RCC 7860 (cell line): Measurements from ENCODE around the gene LRMDA.

ENCODE experiments used
- DNase-seq: peaks from one replicate; pipeline ENCODE4 v3.0.0-alpha.2; 2015; ENCODE audit warnings: low spot score
- FAIRE-seq: peaks from 2 replicates; lab custom pipeline; 2012; peaks lifted over from hg19 to GRCh38; lab: Jason Lieb, UNC

LRMDA gene

DNA sequence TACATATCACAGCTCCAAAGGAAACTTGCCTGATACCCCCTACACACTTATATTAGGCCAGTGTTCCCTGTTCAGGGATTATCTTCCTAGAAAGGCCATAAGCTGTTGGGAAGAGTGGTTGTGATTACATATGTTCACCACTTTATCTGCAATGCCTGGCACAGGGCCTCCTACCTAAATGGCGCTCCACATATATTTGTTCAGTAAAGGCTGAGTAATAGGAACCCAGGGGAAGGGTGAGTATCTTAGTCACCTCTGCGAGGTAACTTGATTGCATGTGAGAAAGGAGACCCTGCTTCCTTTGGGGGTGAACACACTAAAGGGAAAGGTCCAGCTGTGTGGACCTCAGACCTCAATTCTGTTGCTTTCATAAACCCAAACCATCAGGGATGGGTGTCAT is 896.0 kb downstream of the LRMDA start:
- no peak for DNase-seq
- no peak for FAIRE-seq

DNA sequence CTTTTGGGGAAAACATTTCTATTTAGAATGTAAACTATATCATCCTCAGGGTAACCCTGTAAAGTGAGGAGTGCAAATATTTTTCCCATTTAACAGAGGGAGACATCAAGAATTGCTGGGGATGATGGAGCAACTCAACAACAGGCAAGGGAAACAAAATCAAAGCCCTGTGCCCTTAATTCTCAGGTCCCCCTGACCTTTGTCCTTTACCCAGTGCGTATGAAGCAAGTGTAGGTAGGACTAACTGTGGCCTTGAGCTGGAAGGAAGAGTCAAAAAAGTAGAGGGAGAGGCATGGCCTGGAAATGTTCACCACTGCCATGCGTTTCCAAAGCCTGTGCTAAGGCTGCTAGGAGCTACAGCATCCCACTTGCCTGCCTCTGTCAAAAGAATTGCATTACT is 896.9 kb downstream of the LRMDA start:
- DNase-seq (no peak), FAIRE-seq (no peak)

GRCh38 chr10:76329891-76330575 is 898.6 kb downstream of the LRMDA start:
- FAIRE-seq, result peak; percentile 68
- DNase-seq, result peak; percentile 19

GRCh38 chr10:76331742-76332141 is 900.3 kb downstream of the LRMDA start:
- no peak for FAIRE-seq
- no peak for DNase-seq

GRCh38 chr10:76333326-76333725 is 901.9 kb downstream of the LRMDA start:
- FAIRE-seq (no peak), DNase-seq (no peak)

DNA sequence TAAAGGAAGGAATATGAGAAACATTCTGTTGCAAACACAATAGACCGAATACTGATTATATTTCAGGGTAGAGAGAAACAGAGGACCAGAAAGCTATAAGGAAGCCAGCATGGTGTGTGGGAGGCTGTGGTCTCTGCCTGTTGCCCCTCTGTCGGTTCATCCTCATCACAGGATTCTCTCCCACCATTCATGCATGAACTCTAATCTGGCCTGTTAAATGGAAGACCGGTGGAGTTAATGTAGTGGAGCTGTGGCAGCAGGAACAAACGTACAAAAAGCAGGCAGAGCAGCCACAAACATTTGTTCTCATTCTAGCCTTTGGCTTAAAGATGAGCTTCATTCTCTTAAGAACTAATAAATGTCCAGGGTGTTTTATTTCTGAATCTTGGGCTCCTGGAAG is 902.4 kb downstream of the LRMDA start:
- FAIRE-seq, result no peak

DNA sequence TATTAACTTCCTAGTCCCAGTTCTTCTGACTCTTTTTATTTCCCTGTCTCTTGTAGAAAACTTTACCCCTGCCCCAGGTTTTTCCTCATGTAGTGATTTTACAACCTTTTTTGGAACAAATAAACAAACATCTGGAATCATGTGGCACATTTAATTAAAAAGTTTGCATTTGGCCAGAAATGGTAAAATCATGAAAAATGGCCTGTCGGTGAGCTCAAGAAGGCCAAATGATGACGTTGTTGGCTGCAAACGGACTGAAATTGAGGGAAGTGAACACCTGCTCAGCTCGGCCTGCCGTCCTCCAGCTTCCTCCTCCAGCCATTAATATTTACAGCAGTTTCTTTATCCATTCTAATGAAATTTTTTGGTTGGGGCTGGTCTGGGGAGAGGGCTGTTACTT is 902.8 kb downstream of the LRMDA start:
- FAIRE-seq, result no peak
- no peak for DNase-seq

More for the DNA sequence above, 902.4 kb downstream of the LRMDA start:
- no peak for DNase-seq

GRCh38 chr10:76336213-76336963 is 905.0 kb downstream of the LRMDA start:
- FAIRE-seq, result no peak
- DNase-seq, result no peak

GRCh38 chr10:76337641-76338040 is 906.2 kb downstream of the LRMDA start:
- DNase-seq, result no peak

DNA sequence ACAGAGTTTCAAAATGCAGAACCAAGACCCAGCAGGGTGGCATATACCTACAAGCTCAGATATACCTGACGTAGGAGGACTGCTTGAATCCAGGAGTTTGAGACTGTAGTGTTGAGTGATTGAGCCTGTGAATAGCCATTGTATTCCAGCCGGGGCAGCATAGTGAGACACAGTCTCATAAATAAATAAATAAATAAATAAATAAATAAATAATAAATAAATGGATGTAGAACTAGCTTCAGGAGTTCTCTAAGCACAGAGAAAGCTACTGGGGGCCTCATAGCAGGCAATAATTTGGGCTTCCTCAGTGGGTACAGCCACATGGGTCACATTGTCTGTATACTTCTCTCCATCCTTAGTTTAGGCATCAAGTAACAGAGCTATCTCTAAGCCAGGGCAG is 906.8 kb downstream of the LRMDA start:
- DNase-seq (no peak), FAIRE-seq (no peak)

More at GRCh38 chr10:76337641-76338040, 906.2 kb downstream of the LRMDA start:
- FAIRE-seq, result peak; percentile 22

DNA sequence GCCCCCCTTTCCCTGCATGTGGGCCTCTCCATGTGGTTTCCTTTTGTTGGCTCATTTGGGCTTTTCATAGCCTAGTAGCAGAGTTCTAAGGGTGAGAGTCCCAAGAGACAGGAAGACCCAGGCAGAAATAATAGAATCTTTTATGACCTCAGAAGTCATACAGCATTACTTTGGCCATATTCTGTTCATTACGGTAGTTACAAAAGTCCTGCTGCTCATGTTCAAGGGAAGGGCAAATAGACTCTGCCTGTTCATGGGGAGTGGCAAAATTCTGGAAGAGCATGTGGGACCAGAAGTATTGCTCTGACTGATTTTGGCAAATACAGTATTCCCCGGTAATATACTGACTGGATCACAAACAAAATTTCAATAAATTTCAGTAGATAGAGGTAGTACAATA is 910.3 kb downstream of the LRMDA start:
- FAIRE-seq (no peak), DNase-seq (no peak)

DNA sequence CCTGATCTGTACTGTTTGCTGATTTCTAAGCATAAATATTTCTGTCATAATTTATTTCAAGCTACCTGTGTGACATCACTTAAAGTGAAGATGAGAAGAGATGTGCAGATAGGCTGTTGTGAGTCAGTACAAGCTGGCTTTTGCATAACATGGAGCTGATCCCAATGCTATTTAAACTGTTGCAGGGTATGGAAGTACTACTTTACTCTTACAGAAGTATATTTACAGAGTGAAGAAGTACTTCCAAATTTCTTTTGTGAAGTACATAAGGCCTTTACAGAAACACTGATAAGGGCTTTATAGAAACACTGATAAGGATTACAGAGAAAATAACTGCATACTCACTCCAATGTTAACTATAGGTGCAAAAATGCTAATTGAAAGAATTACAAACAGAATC is 911.6 kb downstream of the LRMDA start:
- DNase-seq (no peak), FAIRE-seq (no peak)

DNA sequence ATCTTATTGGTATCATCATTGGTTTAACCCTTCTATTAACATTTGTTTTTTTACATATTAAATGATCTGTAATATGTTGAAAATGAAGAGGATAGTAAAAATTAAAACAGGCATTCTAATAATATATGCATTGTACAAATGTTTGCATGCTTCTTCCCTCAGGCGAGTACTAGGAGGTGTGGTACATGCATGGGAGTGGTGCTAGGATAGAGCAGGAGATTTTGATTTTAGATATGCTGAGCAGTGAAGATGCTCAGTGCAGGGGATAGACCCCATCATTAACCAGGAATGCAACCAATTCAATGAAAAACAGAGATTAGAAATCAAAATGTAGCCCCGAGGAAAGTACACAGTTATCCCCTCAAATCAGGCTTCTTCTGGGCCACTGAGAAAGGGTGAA is 916.4 kb downstream of the LRMDA start:
- FAIRE-seq, result no peak
- no peak for DNase-seq

DNA sequence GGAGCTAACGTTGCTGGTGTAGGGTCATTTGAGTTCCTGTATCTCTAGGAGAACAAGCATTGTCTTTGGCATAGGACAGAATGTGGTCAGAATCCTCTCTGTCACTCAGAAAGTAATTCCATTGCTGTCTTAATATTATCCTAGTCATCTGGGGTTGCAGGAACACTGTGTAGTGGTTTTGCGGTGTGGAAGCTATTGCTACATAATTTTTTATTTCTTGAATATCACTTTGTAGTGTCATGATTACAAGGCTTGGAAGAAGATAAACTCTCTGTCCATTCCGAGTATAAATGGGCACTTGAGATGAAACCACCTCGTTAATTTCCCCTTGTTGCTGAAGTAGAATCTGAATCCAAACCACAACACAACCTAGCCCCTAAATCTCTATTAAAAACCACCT is 919.2 kb downstream of the LRMDA start:
- no peak for FAIRE-seq
- DNase-seq, result no peak

DNA sequence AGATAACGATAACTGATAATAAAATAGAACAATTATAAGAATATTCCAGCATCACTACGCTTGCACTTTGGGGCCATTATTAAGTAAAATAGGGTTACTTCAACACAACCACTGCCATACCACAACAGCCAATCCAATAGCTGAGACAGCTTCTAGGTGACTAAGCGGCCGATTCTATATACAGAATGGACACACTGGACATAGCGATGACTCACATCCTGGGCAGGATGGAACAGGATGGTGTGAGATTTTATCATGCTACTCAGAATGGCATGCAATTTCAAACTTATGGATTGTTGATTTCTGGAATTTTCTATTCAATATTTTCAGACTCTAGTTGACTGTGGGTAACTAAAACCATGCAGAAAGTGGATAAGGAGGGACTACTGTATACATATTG is 920.9 kb downstream of the LRMDA start:
- peak; percentile 89 for FAIRE-seq
- DNase-seq, result peak; percentile 78

GRCh38 chr10:76353237-76353851 is 921.9 kb downstream of the LRMDA start:
- DNase-seq (no peak), FAIRE-seq (no peak)

DNA sequence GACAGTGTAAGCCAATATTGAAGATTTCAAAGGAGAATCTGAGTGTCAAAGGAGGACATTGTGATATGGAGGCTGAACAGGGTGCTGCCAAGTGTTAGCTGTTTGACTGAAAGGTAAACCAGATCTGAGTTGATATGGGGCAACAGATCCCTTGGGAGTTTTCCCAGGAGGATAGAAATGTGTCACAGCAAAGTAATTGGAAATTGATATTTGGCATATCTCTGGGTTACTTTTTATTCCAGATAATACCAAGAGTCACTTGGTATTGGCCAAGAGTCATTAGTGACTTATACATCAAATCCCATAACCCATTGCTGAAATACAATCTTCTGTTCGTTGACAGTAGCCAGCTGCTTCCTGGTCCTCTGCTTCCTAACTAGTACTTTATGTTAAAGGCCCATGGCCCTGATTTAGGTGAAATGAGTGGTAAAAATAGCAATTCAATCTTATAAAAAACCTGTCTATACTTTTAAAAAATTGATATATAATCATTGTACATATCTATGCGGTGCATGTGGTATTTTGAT is 922.9 kb downstream of the LRMDA start:
- DNase-seq, result no peak
- FAIRE-seq, result no peak

GRCh38 chr10:76354921-76355320 is 923.5 kb downstream of the LRMDA start:
- DNase-seq, result no peak
- no peak for FAIRE-seq

DNA sequence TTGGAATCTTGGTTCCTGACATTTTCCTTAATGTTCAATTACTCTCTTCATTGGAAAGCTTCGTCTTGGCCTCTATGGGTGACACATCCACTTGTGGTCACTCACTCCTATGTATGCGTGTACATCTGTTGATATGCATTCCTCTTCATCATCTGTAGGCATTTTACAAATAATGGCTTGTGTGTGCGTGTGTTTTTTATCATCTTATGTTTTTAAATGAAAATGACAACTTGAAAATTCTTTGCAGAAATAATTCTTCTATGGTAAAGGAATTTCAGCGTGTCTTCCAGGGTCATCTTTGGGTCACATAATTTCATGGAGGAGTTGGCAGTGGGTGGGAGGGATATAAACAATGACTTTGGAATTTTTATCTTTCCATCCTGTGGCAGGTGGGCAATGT is 925.1 kb downstream of the LRMDA start:
- FAIRE-seq, result no peak
- no peak for DNase-seq

GRCh38 chr10:76357726-76358415 is 926.4 kb downstream of the LRMDA start:
- DNase-seq, result no peak
- no peak for FAIRE-seq

DNA sequence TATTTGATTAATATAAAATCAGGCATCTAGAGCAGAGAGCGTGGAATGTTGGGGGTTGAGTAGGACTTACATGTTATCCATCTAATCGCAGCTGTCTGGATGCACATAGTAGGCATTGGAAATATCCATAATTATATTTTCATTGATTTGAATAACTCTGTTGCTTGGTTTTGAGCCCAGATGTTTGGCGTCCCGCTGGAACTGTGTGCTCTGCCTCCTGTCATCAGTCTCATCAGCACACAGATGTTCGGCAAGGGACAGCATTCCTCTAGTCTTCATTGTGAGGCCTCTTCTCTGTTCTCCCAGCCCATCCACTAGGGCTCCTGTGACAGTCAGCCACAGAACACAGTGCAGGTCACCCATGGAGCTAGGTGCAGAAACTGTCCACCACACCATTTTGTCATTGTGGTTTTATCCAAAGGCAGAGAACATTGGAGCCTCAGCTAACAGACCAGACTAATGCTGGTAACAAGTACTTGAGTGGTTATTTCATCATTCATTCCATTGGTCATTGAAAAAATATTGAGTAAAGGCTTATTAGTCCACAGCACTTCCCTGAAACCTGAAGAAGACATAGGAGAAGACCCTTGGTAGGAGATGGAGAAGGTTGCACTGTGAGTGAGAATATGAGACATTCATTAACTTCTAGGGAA is 927.4 kb downstream of the LRMDA start:
- no peak for FAIRE-seq
- no peak for DNase-seq
